Measurements from ENCODE around the gene SEC11A.

DNA sequence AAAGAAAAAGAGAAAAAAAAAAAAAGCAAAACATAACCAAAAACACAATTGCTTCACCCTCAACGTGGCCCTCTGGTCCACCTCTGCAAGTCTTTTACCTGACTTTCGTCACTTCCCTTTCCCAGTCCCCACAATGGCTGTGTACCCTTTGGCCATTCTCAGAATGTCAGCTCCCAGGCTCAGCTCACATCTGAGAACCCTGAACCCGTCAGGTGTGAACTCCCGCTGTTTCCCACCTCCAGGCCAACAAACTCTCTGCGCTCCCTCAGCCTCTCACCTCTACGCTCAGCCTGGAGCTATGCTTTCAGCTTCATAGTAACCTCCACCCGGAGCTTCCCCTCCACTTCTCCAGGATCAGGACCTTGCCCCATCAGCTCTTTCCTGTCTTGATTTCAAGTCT, 91.6 kb downstream of the SEC11A start:
- TF ChIP-seq, protein P1, sequence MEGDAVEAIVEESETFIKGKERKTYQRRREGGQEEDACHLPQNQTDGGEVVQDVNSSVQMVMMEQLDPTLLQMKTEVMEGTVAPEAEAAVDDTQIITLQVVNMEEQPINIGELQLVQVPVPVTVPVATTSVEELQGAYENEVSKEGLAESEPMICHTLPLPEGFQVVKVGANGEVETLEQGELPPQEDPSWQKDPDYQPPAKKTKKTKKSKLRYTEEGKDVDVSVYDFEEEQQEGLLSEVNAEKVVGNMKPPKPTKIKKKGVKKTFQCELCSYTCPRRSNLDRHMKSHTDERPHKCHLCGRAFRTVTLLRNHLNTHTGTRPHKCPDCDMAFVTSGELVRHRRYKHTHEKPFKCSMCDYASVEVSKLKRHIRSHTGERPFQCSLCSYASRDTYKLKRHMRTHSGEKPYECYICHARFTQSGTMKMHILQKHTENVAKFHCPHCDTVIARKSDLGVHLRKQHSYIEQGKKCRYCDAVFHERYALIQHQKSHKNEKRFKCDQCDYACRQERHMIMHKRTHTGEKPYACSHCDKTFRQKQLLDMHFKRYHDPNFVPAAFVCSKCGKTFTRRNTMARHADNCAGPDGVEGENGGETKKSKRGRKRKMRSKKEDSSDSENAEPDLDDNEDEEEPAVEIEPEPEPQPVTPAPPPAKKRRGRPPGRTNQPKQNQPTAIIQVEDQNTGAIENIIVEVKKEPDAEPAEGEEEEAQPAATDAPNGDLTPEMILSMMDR (IDR thresholded peaks at IDR 0.05), result no peak
- TF ChIP-seq POLR2A (IDR thresholded peaks at IDR 0.05), result no peak

All from lower leg skin (tissue), 3 donors.